H1 (cell line): ENCODE data around the gene RUFY1. TPM values are rescaled to one million over a fixed set of nuclear protein-coding genes. Genes with fewer than 3 reads are reported as not detected.

ENCODE experiments used
- CHD7 ChIP-seq: fragments of 300-600 bp; sonication (generic); IDR thresholded peaks from 2 replicates; pipeline ENCODE4 v1.7.1; 2012; ENCODE audit warnings: low read length, moderate library complexity, mild to moderate bottlenecking, inconsistent platforms; ENCODE audit not compliant: insufficient replicate concordance
- polyA plus RNA-seq, 7 experiments: library from polyadenylated mRNA; depleted of rRNA in 3 of 7; stranded (reverse) in 5 of 7; unstranded in 2 of 7; fragments of >200 nt in 5 of 7; fragments of 200-250 nt in 2 of 7; gene quantifications; 1 replicate in 5 of 7; 2 replicates in 1 of 7; 4 replicates in 1 of 7; pipeline versions ENCODE4 v1.2.1 to v1.2.3, GENCODE V29; 2011 to 2013; ENCODE audit warnings: missing spikeins in 2 of 7, mixed read lengths in 2 of 7
- total RNA-seq: library from RNA; stranded (reverse); fragmentation: NEBNext Ultra II Directional; extraction: Animal tissue kit (Norgen Biotek cat#: 25700); gene quantifications from 2 replicates; pipeline ENCODE4 v1.2.1, GENCODE V29; 2021

The RUFY1 gene
- total and polyA plus RNA-seq, 2 of the 8 experiments (the other 6 are each of a cell fraction or from before 2014, with no cell fraction given), result 22.4 to 29.5 TPM

GRCh38 chr5:179603308-179603707 is 53.0 kb downstream of the RUFY1 start (continued):
- TF ChIP-seq CHD7, result no peak
